SK-N-SH treated with all-trans-retinoic acid at 6 μM for 48 hours (cell line): ENCODE results near the gene KRTAP9-1.
"Not testable (repeated sequence)": the region's sequence is repeated elsewhere in the genome, so short reads cannot be mapped to it uniquely, and the experiment has no call there.

Experiments used
- ATAC-seq: fragments of 200-7000 bp; cut with Tn5 transposase; 3 replicates; pipeline ENCODE4 v1.9.1; 2020; ENCODE audit warnings: mild to moderate bottlenecking, moderate library complexity
- ARNTL ChIP-seq: fragments of 450-650 bp; formaldehyde crosslinking; IDR thresholded peaks from 2 replicates; pipeline ENCODE4 v1.5.0; 2020; ENCODE audit warnings: low read depth, mild to moderate bottlenecking, moderate library complexity, borderline replicate concordance
- CSDC2 ChIP-seq: fragments of 250-450 bp; sonication (Bioruptor Pico); IDR thresholded peaks from 2 replicates; pipeline ENCODE4 v1.5.0; 2020; ENCODE audit warnings: mild to moderate bottlenecking, moderate library complexity
- ESRRG ChIP-seq: fragments of 250-450 bp; sonication (Bioruptor Pico); IDR thresholded peaks from 2 replicates; pipeline ENCODE4 v1.6.1; 2021; ENCODE audit warnings: mild to moderate bottlenecking
- GLIS3 ChIP-seq: fragments of 250-450 bp; sonication (Bioruptor Pico); IDR thresholded peaks from 2 replicates; pipeline ENCODE4 v1.5.0; 2020; ENCODE audit warnings: mild to moderate bottlenecking, moderate library complexity
- ISL1 ChIP-seq: fragments of 250-450 bp; sonication (Bioruptor Pico); IDR thresholded peaks from 2 replicates; pipeline ENCODE4 v2.1.2; 2022; ENCODE audit warnings: mild to moderate bottlenecking, moderate library complexity
- PPARA ChIP-seq: fragments of 250-450 bp; sonication (Bioruptor Pico); IDR thresholded peaks from 2 replicates; pipeline ENCODE4 v1.5.0; 2020; ENCODE audit warnings: mild to moderate bottlenecking, borderline replicate concordance
- RARB ChIP-seq: fragments of 250-450 bp; sonication (Bioruptor Pico); IDR thresholded peaks from 2 replicates; pipeline ENCODE4 v1.8.0; 2021; ENCODE audit warnings: mild to moderate bottlenecking, moderate library complexity
- SNAI2 ChIP-seq: fragments of 250-450 bp; sonication (Bioruptor Pico); IDR thresholded peaks from 2 replicates; pipeline ENCODE4 v1.5.0; 2020; ENCODE audit warnings: mild to moderate bottlenecking, moderate library complexity
- TCF4 ChIP-seq: fragments of 250-450 bp; sonication (Bioruptor Pico); IDR thresholded peaks from 2 replicates; pipeline ENCODE4 v1.8.0; 2021; ENCODE audit warnings: mild to moderate bottlenecking, moderate library complexity, borderline replicate concordance
- TOX ChIP-seq: fragments of 250-450 bp; sonication (Bioruptor Pico); IDR thresholded peaks from 2 replicates; pipeline ENCODE4 v1.8.0; 2021; ENCODE audit warnings: mild to moderate bottlenecking, moderate library complexity, borderline replicate concordance
- ZC3H10 ChIP-seq: fragments of 250-450 bp; sonication (Bioruptor Pico); IDR thresholded peaks from 2 replicates; pipeline ENCODE4 v1.5.1; 2021; ENCODE audit warnings: mild to moderate bottlenecking, moderate library complexity
- ZFP30 ChIP-seq: fragments of 450-650 bp; formaldehyde crosslinking; IDR thresholded peaks from 2 replicates; pipeline ENCODE4 v1.5.0; 2022; ENCODE audit warnings: mild to moderate bottlenecking, moderate library complexity
- ZNF565 ChIP-seq: fragments of 450-650 bp; formaldehyde crosslinking; conservative IDR thresholded peaks from 2 replicates; pipeline ENCODE4 v1.5.0; 2020; ENCODE audit warnings: low read depth, mild to moderate bottlenecking, moderate library complexity
- ZNF70 ChIP-seq: fragments of 450-650 bp; formaldehyde crosslinking; IDR thresholded peaks from 2 replicates; pipeline ENCODE4 v1.5.0; 2020; ENCODE audit warnings: mild to moderate bottlenecking, moderate library complexity
- ZNF8 ChIP-seq: fragments of 450-650 bp; formaldehyde crosslinking; IDR thresholded peaks from 2 replicates; pipeline ENCODE4 v1.5.0; 2020; ENCODE audit warnings: mild to moderate bottlenecking, moderate library complexity
- TF ChIP-seq, protein P1 (sequence below): fragments of 250-450 bp; sonication (Bioruptor Pico); IDR thresholded peaks from 2 replicates; pipeline ENCODE4 v1.8.0; 2021; ENCODE audit warnings: low read depth, mild to moderate bottlenecking, moderate library complexity, borderline replicate concordance
- TF ChIP-seq, protein P2 (sequence below): fragments of 250-450 bp; sonication (Bioruptor Pico); IDR thresholded peaks from 2 replicates; pipeline ENCODE4 v1.5.1; 2020; ENCODE audit warnings: low read depth, mild to moderate bottlenecking, moderate library complexity
- TF ChIP-seq, protein P3 (sequence below): fragments of 250-450 bp; sonication (Bioruptor Pico); IDR thresholded peaks from 2 replicates; pipeline ENCODE4 v1.5.1; 2021; ENCODE audit warnings: mild to moderate bottlenecking, moderate library complexity
- TF ChIP-seq, protein P4 (sequence below): fragments of 250-450 bp; sonication (Bioruptor Pico); IDR thresholded peaks from 2 replicates; pipeline ENCODE4 v1.5.0; 2020; ENCODE audit warnings: mild to moderate bottlenecking, moderate library complexity
- TF ChIP-seq, protein P5 (sequence below): fragments of 250-450 bp; sonication (Bioruptor Pico); IDR thresholded peaks from 2 replicates; pipeline ENCODE4 v1.8.0; 2020; ENCODE audit warnings: mild to moderate bottlenecking, moderate library complexity, borderline replicate concordance

The KRTAP9-1 gene, protein sequence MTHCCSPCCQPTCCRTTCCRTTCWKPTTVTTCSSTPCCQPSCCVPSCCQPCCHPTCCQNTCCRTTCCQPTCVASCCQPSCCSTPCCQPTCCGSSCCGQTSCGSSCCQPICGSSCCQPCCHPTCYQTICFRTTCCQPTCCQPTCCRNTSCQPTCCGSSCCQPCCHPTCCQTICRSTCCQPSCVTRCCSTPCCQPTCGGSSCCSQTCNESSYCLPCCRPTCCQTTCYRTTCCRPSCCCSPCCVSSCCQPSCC

DNA sequence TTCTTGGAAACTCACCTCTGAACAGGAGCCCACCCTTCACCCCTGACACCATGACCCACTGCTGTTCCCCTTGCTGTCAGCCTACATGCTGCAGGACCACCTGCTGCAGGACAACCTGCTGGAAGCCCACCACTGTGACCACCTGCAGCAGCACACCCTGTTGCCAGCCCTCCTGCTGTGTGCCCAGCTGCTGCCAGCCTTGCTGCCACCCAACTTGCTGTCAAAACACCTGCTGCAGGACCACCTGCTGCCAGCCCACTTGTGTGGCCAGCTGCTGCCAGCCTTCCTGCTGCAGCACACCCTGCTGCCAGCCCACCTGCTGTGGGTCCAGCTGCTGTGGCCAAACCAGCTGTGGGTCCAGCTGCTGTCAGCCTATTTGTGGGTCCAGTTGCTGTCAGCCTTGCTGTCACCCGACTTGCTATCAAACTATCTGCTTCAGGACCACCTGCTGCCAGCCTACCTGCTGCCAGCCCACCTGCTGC, at the start of gene KRTAP9-1:
KRTAP9-1 (plus strand) TSS at position 51 of the 482 bp plus-strand sequence; CDS start at position 51, 0 bp downstream.
- not testable (repeated sequence) for ATAC-seq

DNA sequence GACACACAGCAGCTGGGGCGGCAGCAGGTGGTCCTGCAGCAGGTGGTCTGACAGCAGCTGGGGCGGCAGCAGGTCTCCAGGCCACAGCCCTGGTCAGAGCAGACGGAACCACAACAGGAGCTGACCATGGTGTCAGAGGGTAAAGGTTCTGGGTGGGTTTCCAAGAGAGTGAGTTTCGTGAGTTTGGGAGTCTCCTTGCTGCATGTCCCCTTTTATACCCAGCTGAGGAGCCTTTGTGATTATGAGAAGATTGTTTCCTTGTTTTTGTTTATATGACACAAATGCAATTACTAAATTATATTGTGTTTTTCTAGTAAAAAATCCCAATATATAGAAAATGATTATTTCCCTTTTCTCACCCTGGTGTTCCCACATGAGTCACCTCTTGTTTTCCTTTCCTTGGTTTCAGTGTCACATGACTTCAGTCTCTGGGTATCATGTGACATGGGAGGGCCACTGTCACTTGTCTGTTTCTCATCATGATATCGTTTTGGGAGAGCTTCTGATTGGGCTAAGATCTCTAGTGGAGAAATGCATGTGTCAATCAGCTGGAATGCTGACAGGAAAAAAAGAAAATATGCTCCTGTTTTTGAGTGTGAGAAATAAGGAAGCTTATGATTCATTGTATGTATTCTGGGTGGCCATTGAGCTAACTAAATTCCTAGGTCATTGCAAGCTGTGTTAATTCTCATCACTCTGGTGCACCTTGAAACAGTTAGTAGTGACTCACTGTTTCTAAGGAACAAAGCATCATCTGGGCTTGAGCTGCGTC, 49.1 kb upstream of the KRTAP9-1 start, which contains the start of gene KRTAP4-6:
KRTAP4-6 (minus strand) TSS at position 185 of the 772 bp plus-strand sequence; CDS start at position 128, 57 bp downstream.
- no peak for ATAC-seq
- no peak for TF ChIP-seq ISL1 (CRISPR knock-in tag)
- TF ChIP-seq, protein P1, sequence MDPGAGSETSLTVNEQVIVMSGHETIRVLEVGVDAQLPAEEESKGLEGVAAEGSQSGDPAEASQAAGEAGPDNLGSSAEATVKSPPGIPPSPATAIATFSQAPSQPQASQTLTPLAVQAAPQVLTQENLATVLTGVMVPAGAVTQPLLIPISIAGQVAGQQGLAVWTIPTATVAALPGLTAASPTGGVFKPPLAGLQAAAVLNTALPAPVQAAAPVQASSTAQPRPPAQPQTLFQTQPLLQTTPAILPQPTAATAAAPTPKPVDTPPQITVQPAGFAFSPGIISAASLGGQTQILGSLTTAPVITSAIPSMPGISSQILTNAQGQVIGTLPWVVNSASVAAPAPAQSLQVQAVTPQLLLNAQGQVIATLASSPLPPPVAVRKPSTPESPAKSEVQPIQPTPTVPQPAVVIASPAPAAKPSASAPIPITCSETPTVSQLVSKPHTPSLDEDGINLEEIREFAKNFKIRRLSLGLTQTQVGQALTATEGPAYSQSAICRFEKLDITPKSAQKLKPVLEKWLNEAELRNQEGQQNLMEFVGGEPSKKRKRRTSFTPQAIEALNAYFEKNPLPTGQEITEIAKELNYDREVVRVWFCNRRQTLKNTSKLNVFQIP (CRISPR knock-in tag): no peak
- TF ChIP-seq ZNF565 (CRISPR knock-in tag): no peak
- TF ChIP-seq, protein P2, sequence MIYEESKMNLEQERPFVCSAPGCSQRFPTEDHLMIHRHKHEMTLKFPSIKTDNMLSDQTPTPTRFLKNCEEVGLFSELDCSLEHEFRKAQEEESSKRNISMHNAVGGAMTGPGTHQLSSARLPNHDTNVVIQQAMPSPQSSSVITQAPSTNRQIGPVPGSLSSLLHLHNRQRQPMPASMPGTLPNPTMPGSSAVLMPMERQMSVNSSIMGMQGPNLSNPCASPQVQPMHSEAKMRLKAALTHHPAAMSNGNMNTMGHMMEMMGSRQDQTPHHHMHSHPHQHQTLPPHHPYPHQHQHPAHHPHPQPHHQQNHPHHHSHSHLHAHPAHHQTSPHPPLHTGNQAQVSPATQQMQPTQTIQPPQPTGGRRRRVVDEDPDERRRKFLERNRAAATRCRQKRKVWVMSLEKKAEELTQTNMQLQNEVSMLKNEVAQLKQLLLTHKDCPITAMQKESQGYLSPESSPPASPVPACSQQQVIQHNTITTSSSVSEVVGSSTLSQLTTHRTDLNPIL: no peak
- no peak for TF ChIP-seq RARB (CRISPR knock-in tag)
- TF ChIP-seq, protein P3, sequence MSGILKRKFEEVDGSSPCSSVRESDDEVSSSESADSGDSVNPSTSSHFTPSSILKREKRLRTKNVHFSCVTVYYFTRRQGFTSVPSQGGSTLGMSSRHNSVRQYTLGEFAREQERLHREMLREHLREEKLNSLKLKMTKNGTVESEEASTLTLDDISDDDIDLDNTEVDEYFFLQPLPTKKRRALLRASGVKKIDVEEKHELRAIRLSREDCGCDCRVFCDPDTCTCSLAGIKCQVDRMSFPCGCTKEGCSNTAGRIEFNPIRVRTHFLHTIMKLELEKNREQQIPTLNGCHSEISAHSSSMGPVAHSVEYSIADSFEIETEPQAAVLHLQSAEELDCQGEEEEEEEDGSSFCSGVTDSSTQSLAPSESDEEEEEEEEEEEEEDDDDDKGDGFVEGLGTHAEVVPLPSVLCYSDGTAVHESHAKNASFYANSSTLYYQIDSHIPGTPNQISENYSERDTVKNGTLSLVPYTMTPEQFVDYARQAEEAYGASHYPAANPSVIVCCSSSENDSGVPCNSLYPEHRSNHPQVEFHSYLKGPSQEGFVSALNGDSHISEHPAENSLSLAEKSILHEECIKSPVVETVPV (CRISPR knock-in tag): no peak
- no peak for TF ChIP-seq ZNF70 (CRISPR knock-in tag)
- TF ChIP-seq ESRRG (CRISPR knock-in tag): no peak
- no peak for TF ChIP-seq ZFP30 (CRISPR knock-in tag)
- TF ChIP-seq PPARA (CRISPR knock-in tag): no peak
- TF ChIP-seq ZC3H10 (CRISPR knock-in tag): no peak
- TF ChIP-seq, protein P4, sequence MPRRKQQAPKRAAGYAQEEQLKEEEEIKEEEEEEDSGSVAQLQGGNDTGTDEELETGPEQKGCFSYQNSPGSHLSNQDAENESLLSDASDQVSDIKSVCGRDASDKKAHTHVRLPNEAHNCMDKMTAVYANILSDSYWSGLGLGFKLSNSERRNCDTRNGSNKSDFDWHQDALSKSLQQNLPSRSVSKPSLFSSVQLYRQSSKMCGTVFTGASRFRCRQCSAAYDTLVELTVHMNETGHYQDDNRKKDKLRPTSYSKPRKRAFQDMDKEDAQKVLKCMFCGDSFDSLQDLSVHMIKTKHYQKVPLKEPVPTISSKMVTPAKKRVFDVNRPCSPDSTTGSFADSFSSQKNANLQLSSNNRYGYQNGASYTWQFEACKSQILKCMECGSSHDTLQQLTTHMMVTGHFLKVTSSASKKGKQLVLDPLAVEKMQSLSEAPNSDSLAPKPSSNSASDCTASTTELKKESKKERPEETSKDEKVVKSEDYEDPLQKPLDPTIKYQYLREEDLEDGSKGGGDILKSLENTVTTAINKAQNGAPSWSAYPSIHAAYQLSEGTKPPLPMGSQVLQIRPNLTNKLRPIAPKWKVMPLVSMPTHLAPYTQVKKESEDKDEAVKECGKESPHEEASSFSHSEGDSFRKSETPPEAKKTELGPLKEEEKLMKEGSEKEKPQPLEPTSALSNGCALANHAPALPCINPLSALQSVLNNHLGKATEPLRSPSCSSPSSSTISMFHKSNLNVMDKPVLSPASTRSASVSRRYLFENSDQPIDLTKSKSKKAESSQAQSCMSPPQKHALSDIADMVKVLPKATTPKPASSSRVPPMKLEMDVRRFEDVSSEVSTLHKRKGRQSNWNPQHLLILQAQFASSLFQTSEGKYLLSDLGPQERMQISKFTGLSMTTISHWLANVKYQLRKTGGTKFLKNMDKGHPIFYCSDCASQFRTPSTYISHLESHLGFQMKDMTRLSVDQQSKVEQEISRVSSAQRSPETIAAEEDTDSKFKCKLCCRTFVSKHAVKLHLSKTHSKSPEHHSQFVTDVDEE (CRISPR knock-in tag): no peak
- TF ChIP-seq TCF4 (CRISPR knock-in tag): no peak
- TF ChIP-seq SNAI2 (CRISPR knock-in tag): no peak
- TF ChIP-seq ZNF8: no peak

DNA sequence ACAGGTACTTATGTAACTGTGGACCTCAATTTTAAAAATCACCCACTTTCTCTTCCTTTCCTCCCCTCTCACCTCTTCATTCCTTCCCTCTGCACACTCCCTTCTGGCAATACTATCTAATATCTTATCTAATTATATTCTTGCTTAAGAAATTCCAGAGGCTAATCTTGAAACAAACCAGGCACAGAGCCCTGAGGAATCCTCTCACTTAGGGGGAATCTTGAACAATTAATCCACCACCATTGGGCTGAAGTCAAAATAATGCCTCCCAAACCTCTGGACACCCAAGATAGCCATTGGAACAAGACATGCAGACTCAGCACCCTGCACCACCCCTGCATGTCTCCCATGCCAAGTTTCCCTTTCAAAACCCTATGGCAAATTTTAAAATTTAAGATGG, 48.3 kb upstream of the KRTAP9-1 start:
- TF ChIP-seq ARNTL (CRISPR knock-in tag) (no peak), ZNF8 (no peak), RARB (CRISPR knock-in tag) (no peak), CSDC2 (no peak), TCF4 (CRISPR knock-in tag) (no peak)
- TF ChIP-seq, all 23 proteins: peak for 0
- ATAC-seq: no peak

DNA sequence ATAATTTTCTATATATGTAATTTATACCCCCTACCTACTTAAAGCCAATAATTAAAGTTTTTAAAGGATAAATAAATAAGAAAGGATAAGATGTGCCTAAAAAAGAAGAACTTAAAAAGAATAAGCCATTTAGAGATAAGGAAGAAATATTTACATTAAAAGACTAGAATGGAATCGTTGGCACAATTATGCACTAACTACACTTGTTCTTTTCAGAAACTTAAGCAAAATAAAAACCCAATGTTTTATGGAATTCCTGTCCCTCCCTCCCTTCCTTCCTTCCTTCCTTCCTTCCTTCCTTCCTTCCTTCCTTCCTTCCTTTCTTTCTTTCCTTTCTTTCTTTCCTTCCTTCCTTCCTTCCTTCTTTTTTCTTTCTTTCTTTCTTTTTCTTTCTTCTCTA, 44.8 kb upstream of the KRTAP9-1 start:
- ATAC-seq: no peak
- no peak for TF ChIP-seq ZFP30 (CRISPR knock-in tag)
- no peak for TF ChIP-seq ZC3H10 (CRISPR knock-in tag)
- TF ChIP-seq CSDC2: no peak
- TF ChIP-seq TCF4 (CRISPR knock-in tag): no peak
- no peak for TF ChIP-seq RARB (CRISPR knock-in tag)
- no peak for TF ChIP-seq GLIS3 (CRISPR knock-in tag)
- TF ChIP-seq ZNF565 (CRISPR knock-in tag): no peak
- TF ChIP-seq, protein P5, sequence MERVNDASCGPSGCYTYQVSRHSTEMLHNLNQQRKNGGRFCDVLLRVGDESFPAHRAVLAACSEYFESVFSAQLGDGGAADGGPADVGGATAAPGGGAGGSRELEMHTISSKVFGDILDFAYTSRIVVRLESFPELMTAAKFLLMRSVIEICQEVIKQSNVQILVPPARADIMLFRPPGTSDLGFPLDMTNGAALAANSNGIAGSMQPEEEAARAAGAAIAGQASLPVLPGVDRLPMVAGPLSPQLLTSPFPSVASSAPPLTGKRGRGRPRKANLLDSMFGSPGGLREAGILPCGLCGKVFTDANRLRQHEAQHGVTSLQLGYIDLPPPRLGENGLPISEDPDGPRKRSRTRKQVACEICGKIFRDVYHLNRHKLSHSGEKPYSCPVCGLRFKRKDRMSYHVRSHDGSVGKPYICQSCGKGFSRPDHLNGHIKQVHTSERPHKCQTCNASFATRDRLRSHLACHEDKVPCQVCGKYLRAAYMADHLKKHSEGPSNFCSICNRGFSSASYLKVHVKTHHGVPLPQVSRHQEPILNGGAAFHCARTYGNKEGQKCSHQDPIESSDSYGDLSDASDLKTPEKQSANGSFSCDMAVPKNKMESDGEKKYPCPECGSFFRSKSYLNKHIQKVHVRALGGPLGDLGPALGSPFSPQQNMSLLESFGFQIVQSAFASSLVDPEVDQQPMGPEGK (CRISPR knock-in tag): no peak
- no peak for TF ChIP-seq ZNF70 (CRISPR knock-in tag)
- TF ChIP-seq, protein P1 (CRISPR knock-in tag): no peak
- no peak for TF ChIP-seq TOX
